ENCODE data around the gene CHMP2A.
"Not testable (repeated sequence)": the region's sequence is repeated elsewhere in the genome, so short reads cannot be mapped to it uniquely, and the experiment has no call there.

The CHMP2A gene

DNA sequence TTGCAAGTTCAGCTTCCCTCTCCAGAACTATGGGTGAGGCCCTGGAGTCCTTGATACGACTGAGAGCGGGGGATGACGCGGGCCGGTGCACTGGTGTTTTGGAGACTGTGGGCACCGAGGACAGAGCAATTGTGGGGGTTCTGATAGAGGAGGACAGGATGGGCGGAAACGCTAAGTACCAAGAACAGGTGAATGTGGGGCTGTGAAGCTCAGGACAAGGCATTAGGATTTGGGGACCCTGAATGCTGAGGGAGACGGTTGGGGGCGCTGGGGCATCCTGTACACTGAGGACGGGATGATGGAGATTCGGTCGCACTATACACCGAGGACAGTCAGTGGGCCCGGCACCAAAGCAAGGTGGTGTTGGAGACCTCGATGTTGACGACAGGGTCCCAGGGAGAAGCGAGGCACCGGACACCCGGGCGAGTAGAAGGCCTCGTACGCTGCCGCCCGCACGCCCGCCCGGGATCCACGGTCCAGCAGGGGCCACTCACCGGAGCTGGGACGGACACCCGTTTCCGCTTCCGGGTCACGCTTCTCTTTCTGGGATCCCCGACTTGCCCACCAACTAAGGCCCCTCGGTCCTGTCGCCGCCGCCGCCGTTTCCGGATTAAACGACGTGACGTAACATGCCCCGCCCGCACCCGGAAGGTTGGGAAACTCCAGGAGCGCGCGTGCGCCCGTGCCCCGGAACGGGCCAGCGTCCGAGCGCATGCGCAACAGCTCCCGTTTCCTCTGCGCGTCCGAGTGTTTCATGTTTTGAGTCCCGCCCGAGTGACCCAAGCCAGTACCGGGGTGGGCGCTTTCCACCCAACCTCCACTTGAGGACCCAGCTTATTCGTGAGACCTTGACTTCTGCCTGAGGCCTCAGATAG, at the start of gene CHMP2A:
CHMP2A (minus strand) TSS at position 612 of the 875 bp plus-strand sequence. CDS start 893 bp downstream, outside the sequence.
- DNase-seq: peak; percentile 99

GRCh38 chr19:58586133-58586765, 31.3 kb upstream of the CHMP2A start:
- no peak for DNase-seq

GRCh38 chr19:58585442-58586132, 30.7 kb upstream of the CHMP2A start:
- no peak for DNase-seq

DNA sequence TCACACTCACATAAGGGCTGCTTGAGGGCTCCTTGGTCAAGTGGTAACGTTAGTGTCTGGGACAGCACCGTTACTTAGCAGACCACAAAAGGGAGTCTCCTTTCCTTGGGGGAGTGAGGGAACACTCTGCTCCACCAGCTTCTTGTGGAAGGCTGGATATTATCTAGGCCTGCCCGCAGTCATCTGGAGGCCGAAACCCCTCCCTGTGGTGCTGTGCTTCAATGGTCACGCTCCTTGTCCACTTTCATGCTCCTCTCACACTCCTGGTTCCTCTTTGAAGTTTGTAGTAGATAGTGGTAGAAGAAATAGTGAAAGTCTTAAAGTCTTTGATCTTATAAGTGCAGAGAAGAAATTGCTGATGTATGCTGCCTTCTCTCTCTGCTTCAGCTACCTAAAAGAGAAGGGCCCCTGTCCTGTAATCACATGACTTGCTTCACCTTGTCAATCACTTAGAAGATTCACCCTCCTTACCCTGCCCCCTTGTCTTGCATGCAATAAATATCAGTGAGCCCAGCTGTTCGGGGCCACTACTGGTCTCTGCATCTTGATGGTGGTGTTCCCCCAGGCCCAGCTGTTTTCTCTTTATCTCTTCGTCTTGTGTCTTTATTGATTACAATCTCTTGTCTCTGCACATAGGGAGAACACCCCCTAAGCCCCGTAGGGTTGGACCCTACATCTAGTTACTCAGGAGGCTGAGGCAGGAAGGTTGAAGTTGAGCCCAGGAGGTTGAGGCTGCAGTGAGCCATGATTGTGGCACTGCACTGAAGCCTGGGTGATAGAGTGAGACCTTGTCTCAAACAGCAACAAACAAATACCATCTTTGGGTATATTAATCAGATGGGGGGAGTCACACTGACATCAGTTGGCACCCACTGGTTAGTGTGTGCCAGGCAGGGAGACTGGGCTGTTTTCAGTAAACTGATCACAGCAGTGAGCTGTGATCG, 29.9 kb upstream of the CHMP2A start:
- no peak for DNase-seq

DNA sequence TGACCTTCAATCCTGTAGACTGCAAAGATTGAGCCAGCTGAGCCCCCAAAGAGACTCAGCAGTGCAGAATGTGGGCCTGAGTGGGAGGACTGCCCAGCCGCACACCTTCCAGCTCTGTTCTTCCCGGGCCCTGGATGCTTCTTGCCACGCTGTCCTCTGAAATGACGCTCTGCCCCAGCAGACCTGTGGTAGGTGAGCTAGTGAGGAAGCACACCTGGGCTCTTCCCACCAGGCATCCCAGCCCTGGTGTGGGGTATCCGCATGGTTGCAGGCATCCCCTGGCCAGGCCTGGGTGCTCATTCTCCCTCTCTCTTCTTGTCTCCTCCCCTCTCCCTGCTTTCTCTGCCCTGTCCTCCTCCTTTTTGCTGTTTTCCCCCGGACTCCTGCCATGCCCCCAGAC, 28.1 kb upstream of the CHMP2A start:
- DNase-seq: no peak

- DNase-seq: peak; percentile 94
Observed at GRCh38 chr19:58581227-58582141, 26.6 kb upstream of the CHMP2A start.

GRCh38 chr19:58579473-58580142, 24.7 kb upstream of the CHMP2A start:
- no peak for DNase-seq

DNA sequence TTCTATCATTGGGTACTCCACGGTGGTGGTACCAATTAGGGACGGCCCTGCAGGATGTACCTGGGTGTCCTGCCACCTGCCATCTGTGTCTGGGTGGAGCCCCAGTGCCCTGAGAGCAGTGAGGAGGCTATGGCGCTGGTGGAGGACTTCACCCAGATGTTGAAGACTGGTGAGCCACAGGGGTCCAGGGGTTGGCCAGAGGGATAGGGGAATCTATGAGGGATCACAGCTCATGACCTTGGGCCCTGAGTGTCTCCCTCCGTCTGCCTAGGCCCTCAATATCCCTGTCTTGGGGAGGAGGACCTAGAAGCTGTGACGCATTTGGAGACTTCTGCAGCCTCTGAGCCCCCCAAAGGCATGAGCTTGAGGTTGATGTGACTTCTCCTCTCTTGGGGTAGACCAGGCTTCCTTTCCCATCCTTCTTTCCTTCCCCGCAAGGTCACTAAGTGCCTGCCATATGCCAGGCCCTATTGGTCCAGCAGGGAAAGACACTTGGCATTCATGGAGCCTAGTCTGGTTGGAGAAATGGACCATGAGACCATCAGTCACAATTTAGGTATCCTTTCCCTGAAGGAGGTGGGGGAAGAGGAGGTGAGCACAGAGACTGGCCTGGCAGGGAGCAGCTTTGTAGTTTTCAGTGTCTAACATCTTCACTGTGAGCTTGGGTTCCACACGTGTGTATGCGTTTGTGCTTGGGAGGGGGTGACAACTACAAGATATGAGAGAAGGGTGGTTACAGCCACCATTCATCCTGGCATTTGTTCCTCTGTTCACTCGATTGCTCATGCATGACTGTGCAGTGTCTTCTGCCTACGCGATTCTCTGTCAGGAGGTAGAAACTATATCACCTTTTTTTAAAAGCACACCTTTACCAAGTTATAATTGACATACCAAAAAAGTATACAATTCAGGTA, 23.4 kb upstream of the CHMP2A start:
- DNase-seq: no peak

DNA sequence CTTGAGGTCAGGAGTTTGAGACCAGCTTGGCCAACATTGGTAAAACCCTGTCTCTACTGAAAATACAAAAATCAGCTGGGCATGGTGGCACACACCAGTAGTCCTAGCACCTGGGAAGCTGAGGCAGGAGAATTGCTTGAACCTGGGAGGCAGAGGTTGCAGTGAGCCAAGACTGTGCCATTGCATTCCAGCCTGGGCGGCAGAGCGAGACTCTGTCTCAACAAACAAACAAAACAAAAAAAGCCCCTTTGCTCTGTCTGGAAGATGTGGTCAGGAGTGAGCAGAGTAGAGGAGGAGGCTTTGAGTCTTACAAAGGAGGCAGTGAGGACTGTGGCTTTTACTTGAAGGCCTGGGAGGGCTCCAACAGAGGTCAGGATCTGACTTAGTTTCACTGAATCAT, 22.7 kb upstream of the CHMP2A start:
- not testable (repeated sequence) for DNase-seq

DNA sequence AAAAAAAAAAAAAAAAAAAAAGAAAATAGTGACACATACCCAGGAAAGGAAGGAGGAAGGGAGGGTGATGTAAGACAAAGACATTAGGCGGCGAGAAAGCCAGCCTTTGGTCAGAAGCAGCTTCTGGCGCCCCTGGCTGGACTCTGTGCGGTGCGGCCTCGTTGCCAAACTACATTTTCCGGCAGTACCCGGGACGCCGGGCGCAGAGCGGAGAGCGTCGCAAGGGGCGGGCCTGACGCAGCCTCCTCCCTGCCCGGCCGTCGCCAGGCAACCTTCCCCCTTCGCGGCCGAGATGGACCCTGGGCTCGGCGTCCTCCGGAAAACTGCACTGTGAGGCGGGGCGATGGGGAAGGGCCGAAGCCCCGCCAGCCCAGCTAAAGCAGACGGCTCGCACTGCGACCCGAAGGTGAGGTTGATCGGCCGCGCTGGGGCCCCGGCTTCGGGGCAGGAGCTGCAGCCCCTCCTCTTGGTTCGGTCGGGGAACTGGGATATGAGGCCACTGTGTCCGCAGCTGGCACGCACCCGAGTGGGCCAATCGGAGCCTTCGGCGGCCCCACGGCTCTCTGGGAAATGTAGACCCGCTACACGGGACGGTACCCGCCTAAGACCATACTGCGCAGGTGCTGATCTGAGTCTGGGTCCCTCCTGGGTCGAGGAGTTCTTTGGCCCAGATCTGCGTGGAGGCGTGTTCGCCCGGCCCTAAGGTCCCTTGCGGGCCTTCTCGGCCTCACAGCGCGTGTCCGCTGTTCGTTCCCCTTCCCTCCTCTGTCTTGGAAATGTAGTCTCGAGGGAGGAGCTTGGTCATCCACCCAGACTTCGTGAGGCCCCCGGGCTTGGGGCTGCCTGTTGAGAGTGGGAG, 20.5 kb upstream of the CHMP2A start:
- peak; percentile 91 for DNase-seq

DNA sequence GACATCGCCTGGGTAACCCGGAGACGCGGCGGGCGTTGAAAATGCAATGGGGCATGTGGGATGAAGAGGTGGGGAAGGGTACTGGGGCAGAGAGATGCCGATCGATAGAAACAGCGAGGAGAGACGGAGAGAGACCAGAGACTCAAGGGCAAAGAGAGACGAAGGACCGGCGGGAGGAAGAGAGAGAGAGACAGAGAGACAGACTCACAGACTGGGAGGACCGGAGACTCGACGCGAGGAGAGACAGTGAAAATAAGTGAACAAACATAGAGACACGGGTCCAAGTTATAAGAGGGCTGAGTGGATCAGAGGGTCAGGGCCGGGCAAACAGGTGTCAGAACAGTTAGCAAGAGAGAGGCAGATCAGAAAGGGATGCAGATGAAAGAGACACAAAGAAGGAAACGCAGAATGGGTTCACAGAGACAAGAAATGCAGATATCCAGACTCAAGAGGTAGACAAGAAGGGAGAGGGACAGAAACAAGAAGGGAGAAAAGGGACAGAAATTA, 18.8 kb upstream of the CHMP2A start:
- DNase-seq: no peak

GRCh38 chr19:58572818-58573657, 18.1 kb upstream of the CHMP2A start, which contains the start of gene MZF1:
MZF1 (minus strand) TSS chr19:58573335; CDS start chr19:58571389, 1,946 bp downstream.
- peak; percentile 100 for DNase-seq

GRCh38 chr19:58572026-58572817, 17.3 kb upstream of the CHMP2A start:
- no peak for DNase-seq

- DNase-seq: no peak
Observed at GRCh38 chr19:58571575-58571947, 16.7 kb upstream of the CHMP2A start.

DNA sequence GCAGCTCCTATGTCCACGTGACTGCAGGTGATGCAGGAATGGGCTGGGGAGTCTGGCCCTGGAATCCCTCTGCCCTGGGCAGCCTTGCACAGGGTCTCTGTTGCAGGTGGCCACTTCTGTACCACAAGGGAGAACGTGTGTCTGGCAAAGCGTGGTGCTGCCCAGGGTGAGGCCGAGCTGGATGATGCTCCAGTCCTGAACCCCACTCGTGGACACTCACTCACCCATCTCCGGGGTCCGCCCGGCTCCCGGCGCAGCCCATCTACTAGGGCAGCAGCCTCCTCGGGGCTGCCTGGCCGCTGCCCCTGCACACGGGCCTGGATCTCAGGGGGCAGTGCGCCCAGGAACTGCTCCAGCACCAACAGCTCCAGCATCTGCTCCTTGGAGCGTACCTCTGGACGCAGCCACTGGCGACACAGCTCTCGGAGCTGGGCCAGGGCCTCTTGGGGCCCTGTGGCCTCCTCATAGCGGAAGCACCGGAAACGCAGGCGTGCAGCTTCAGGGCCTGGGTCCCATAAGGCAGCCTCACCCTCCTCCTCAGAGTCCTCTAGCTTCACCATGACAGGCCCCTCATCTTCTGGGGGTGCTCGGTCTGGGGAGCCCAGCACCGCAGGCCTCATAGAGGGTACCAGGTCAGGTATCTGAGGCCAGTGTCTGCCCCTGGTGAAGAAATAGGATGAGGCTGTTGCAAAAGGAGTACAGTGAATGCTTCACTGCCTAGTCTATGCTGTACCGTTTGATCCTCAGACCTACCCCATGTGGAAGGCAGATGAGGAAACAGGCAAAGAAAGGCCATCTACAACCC, 16.1 kb upstream of the CHMP2A start:
- no peak for DNase-seq

Data from activated CD4-positive, alpha-beta T cell treated with anti-CD3 and anti-CD28 coated beads, Interleukin-2, Interleukin-6, amounts not matched to agents 100 ng/mL and 50 ng/mL, durations not matched to agents 16 hours and 8 hours (primary cell).